OCI-LY1 (cell line): ENCODE results near the gene SGPP1.

Source experiments
- H2AFZ ChIP-seq: fragments of 200-600 bp; sonication (generic), shearing (Covaris generic); 2 replicates; pipeline ENCODE4 v1.6.0; 2014; ENCODE audit warnings: antibody characterized with exemption, mild to moderate bottlenecking, low read length
- H3F3A ChIP-seq: fragments of 200-600 bp; sonication (generic), shearing (Covaris generic); 2 replicates; pipeline ENCODE4 v1.6.0; 2014; ENCODE audit warnings: mild to moderate bottlenecking, antibody characterized with exemption, low read length, moderate library complexity; ENCODE audit not compliant: insufficient read depth
- H3K27ac ChIP-seq: fragments of 200-600 bp; sonication (generic); 2 replicates; pipeline ENCODE4 v1.5.1; 2014; ENCODE audit warnings: low read length, mixed run types, mild to moderate bottlenecking, low read depth; ENCODE audit not compliant: poor library complexity, severe bottlenecking
- H3K27me3 ChIP-seq: fragments of 200-600 bp; sonication (generic); 2 replicates; pipeline ENCODE4 v1.6.0; 2014; ENCODE audit warnings: antibody characterized with exemption, mild to moderate bottlenecking, low read length, moderate library complexity; ENCODE audit not compliant: insufficient read depth
- H3K36me3 ChIP-seq: fragments of 200-600 bp; sonication (generic); 2 replicates; pipeline ENCODE4 v1.6.1; 2014; ENCODE audit warnings: mild to moderate bottlenecking, antibody characterized with exemption, low read length, moderate library complexity, mixed read lengths; ENCODE audit not compliant: insufficient read depth
- H3K4me1 ChIP-seq: fragments of 200-600 bp; sonication (generic); 2 replicates; pipeline ENCODE4 v1.5.1; 2014; ENCODE audit warnings: mild to moderate bottlenecking, low read length, moderate library complexity; ENCODE audit not compliant: insufficient read depth, severe bottlenecking
- H3K4me2 ChIP-seq: fragments of 200-600 bp; sonication (generic), shearing (Covaris generic); 2 replicates; pipeline ENCODE4 v1.6.1; 2014; ENCODE audit warnings: low read length
- H3K4me3 ChIP-seq: fragments of 200-600 bp; sonication (generic); 2 replicates; pipeline ENCODE4 v1.5.1; 2014; ENCODE audit warnings: low read length, low read depth, mild to moderate bottlenecking, mixed read lengths; ENCODE audit not compliant: poor library complexity, severe bottlenecking
- H3K79me2 ChIP-seq: fragments of 200-600 bp; shearing (Covaris generic); 2 replicates; pipeline ENCODE4 v1.6.1; 2016; ENCODE audit warnings: mixed run types, low read length, mixed read lengths; ENCODE audit not compliant: insufficient read depth
- H3K9ac ChIP-seq: fragments of 200-600 bp; sonication (generic), shearing (Covaris generic); 2 replicates; pipeline ENCODE4 v1.6.1; 2014; ENCODE audit warnings: mild to moderate bottlenecking, low read length, mixed read lengths
- H3K9me2 ChIP-seq: fragments of 200-600 bp; sonication (generic), shearing (Covaris generic); 2 replicates; pipeline ENCODE4 v1.6.1; 2014; ENCODE audit warnings: low read depth, mild to moderate bottlenecking, low read length, mixed read lengths
- H3K9me3 ChIP-seq: fragments of 200-600 bp; shearing (Covaris generic); 2 replicates; pipeline ENCODE4 v1.6.1; 2014; ENCODE audit warnings: low read length, mixed read lengths
- H4K20me1 ChIP-seq: fragments of 200-600 bp; sonication (generic), shearing (Covaris generic); 2 replicates; pipeline ENCODE4 v1.6.0; 2016; ENCODE audit warnings: mild to moderate bottlenecking, low read length; ENCODE audit not compliant: insufficient read depth
- CTCF ChIP-seq: fragments of 200-600 bp; sonication (generic), shearing (Covaris generic); IDR thresholded peaks from 2 replicates; pipeline ENCODE4 v1.5.1; 2017; ENCODE audit warnings: mild to moderate bottlenecking, antibody characterized with exemption, low read length, moderate library complexity, mixed read lengths
- EZH2 ChIP-seq: fragments of 200-600 bp; sonication (generic), shearing (Covaris generic); IDR thresholded peaks from 2 replicates; pipeline ENCODE4 v1.8.0; 2017; ENCODE audit warnings: borderline replicate concordance, mixed run types, mild to moderate bottlenecking, antibody characterized with exemption, low read length, moderate library complexity, mixed read lengths

Gene SGPP1

GRCh38 chr14:63727231-63727735, 582 bp downstream of the SGPP1 start:
- Histone ChIP-seq H3K27me3 (no peaks in the 10 kb centered on the region), H3K4me2 (peak overlapping the region; percentile 78), H2AFZ (no peak overlapping the region)

GRCh38 chr14:63726499-63726898, 1.4 kb downstream of the SGPP1 start:
- no peaks in the 10 kb centered on the region for H3K27me3 ChIP-seq
- no peaks in the 10 kb centered on the region for H3K9me2 ChIP-seq
- H3K36me3 ChIP-seq = peaks cover 23% of the 10 kb centered on the region
- H3K9ac ChIP-seq = peak overlapping the region; percentile 93
- H3F3A ChIP-seq = peaks cover 4% of the 10 kb centered on the region; the same call in 1 of the 2 replicates
- H3K9me3 ChIP-seq = no peaks in the 10 kb centered on the region
- peak overlapping the region; percentile 78 for H3K4me2 ChIP-seq
- H2AFZ ChIP-seq = no peak overlapping the region
- no peak for TF ChIP-seq EZH2
- TF ChIP-seq CTCF = no peak
- H4K20me1 ChIP-seq = no peaks in the 10 kb centered on the region
- peak overlapping the region; percentile 93 for H3K4me3 ChIP-seq
- H3K27ac ChIP-seq = peak overlapping the region; percentile 88
- H3K4me1 ChIP-seq = peaks cover 25% of the 10 kb centered on the region
- H3K79me2 ChIP-seq = peaks cover 59% of the 10 kb centered on the region

More at GRCh38 chr14:63727231-63727735, 582 bp downstream of the SGPP1 start:
- H3K9me2 ChIP-seq = no peaks in the 10 kb centered on the region
- H3K4me1 ChIP-seq = peaks cover 25% of the 10 kb centered on the region
- H3K27ac ChIP-seq = peak overlapping the region; percentile 88
- H3K9ac ChIP-seq = peak overlapping the region; percentile 93
- H3K4me3 ChIP-seq = peak overlapping the region; percentile 93
- peaks cover 4% of the 10 kb centered on the region; the same call in 1 of the 2 replicates for H3F3A ChIP-seq
- no peaks in the 10 kb centered on the region for H4K20me1 ChIP-seq
- TF ChIP-seq CTCF (no peak), EZH2 (no peak)
- H3K79me2 ChIP-seq = peaks cover 51% of the 10 kb centered on the region
- H3K9me3 ChIP-seq = no peaks in the 10 kb centered on the region
- H3K36me3 ChIP-seq = peaks cover 16% of the 10 kb centered on the region

- Histone ChIP-seq H3K9ac (peak overlapping the region; percentile 93), H3K79me2 (peaks cover 65% of the 10 kb centered on the region), H3F3A (peaks cover 4% of the 10 kb centered on the region; the same call in 1 of the 2 replicates), H3K27me3 (no peaks in the 10 kb centered on the region), H3K4me2 (peak overlapping the region; percentile 78), H3K9me3 (no peaks in the 10 kb centered on the region), H4K20me1 (no peaks in the 10 kb centered on the region), H3K4me1 (peaks cover 25% of the 10 kb centered on the region), H3K36me3 (peaks cover 28% of the 10 kb centered on the region), H3K27ac (peak overlapping the region; percentile 88), H3K9me2 (no peaks in the 10 kb centered on the region), H2AFZ (no peak overlapping the region), H3K4me3 (peak overlapping the region; percentile 93)
- no peak for TF ChIP-seq EZH2
- TF ChIP-seq CTCF = no peak
Measured at GRCh38 chr14:63725786-63726460, 1.9 kb downstream of the SGPP1 start.
